Activated CD4-positive, CD25-positive, alpha-beta regulatory T cell treated with anti-CD3 and anti-CD28 coated beads, Interleukin-2, amount 50 U/mL, for 72 hours (primary cell): Measurements from ENCODE around the gene SCAPER.
"Not testable (repeated sequence)": the region's sequence is repeated elsewhere in the genome, so short reads cannot be mapped to it uniquely, and the experiment has no call there.

Experiments
- DNase-seq: peaks from one replicate; pipeline ENCODE4 v3.0.0; 2021

The SCAPER gene

DNA sequence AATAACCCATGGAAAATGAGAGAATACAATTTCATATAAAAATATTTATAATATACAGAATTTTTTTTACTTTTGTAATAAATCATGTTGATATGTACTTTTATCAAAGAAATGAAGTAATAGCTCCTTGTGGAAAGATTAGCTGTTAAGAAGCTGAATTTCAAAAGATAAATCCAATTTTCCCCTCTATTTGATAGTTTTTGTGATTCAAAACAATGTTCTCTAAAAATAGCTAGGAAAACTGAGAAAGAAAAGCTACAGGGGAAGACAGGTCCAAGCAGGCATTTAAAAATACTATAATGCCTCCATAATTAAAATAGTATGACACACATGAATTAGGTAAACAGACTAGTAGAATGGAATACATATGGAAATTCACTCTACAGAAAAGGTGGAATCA is 44.9 kb downstream of the SCAPER start:
- no peak for DNase-seq

DNA sequence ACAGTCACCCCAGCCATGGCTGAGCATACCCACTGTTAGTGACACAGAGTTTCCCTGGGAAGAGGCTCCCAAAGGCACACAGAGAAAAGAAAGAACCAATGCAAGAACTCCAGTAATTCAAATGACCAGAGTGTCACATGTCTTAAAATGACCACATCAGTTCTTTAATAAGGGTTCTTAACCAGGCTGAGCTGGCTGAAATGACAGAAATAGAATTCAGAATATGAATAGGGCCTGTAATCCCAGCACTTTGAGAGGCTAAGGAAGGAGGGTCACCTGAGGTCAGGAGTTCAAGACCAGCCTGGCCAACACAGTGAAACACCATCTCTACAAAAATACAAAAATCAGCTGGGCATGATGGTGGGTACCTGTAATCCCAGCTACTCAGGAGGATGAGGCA is 54.8 kb downstream of the SCAPER start:
- not testable (repeated sequence) for DNase-seq

DNA sequence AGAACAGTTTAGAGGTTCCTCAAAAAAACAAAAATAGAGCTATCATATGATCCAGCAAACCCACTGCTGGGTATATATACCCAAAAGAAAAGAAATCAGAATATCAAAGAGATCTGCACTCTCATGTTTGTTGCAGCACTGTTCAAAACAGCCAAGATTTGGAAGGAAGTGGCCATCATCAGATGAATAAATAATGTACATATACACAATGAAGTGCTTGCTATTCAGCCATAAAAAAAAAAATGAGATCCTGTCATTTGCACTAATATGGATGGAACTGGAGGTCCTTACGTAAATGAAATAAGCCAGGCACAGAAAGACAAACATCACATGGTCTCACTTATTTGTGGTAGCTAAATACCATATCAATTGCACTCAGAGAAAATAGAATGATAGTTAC is 58.4 kb downstream of the SCAPER start:
- DNase-seq: no peak

DNA sequence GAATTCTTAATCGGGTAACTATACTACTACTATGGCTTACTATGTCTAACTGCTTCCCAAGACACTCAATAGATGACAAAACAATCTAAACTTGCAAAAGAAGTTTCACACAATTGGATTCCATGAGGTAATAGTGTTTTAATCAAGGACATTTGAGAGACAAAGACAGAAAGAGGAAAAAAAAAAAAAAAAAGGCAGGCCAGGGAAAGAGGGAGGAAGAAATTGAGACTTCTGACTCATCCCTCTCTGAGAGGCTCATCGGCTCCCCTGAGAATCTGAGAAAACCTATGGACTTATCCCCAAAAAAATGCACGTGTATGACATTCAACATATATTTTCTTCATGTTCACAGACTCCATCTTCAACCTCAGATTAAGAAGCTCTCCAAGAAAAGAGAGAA is 61.0 kb downstream of the SCAPER start:
- no peak for DNase-seq

DNA sequence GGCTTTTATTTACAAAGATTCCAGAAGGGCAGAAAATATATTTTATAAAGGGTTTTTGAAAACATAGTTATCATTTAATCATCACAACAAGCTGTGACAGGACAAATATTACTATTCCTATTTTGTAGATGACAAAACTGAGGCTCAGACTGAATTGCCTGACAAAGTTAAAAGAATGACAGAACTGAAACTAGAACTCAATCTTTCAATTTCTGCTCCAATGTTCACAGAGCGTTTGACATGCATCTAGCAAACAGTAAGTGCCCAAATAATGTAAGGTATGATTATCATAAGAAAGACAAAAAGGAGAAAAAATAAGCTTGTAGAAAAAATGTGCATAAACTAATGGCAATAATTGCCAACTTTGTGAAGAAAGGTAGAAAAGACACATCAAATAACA is 61.9 kb downstream of the SCAPER start:
- DNase-seq: no peak

DNA sequence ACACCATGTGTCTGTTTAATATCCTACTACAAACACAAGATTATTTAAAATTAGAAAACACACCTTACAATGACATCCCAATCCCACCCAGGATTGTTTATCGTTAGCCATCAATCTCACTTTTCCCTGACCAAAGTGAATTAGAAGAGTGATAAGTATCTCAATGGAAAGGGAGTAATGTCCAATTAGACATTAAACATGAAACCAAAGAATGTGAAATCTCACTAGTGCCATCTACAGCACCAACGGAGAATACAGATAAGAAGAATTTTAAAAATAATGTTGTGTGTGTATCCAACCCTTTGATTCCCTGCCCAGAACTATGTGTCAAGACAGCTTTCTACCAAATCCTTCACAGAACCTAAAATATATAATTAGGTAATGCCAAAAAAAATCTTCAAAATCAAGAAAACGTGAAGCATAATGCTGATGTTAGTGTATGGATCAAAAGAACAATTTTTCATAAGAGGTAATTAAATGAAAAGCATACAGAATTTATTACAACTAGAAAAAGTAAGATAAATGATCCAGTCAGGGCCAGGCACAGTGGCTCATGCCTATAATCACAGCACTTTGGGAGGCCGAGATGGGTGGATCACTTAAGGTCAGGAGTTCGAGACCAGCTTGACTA is 64.2 kb downstream of the SCAPER start:
- DNase-seq: no peak

DNA sequence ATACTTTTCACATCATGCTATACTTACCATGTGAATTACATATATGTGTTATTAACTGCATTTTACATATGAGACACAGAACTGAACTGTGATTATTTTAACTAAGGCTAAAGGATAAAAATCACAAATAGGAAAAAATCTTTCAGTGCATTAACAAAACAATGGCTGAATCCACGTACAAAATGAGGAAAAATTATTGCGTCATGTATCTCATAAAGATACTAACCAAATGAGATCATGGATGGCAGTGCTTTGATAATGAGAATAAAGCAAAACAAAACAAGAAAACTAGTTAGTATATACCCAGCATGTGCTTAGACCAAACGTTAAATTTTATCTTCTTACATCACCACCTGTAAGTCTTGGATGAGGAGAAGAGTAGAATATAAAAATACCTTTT is 66.0 kb downstream of the SCAPER start:
- DNase-seq: no peak

DNA sequence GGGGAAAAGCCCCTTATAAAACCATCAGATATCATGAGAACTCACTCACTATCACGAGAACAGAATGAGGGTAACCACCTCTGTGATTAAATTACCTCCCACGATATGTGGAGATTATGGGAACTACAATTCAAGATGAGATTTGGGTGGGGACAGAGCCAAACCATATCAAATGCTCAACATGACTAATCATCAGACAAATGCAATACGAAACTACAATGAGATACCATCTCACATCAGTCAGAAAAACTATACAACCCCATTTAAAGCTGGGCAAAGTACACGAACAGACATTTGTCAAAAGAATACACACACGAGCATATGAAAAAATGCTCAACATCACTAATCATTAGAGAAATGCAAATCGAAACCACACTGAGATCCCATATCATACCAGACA is 67.7 kb downstream of the SCAPER start:
- no peak for DNase-seq

DNA sequence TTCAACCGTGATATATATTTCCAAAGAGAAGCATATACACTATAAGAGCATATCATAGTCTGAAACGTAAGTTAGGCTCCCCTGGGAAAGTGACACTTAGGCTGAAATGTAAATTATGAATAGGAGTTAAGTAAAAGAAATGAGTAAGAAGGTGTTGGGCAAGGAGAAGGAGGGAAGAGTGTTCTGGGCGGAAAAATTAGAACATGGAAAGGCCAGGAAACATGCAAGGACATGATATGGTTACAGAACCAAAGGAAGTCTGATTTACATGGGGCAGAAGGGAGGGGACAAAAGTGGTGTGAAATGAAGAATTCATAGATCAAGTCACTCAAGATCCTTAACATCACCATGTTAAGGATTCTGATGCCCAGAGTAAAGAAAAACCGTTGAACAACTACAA is 75.2 kb downstream of the SCAPER start:
- DNase-seq: no peak

DNA sequence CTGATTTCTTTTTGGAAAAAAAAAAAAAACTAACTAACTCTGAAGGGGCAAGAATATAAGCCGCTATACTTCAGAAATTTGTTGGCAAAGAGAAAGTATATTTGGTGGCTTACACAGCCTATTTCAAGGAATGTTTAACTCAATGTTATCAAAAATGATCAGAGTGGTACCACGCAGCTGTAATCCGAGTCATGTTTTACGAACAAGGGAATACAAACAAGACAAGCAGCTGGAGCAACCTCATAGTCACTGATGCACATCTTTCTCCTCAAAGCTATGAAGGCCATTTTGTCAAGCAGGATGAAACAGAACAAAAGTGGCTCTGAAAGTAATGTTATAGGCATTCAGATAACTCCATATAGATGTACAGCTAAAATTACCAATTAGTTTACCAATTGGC is 81.2 kb downstream of the SCAPER start:
- DNase-seq: no peak

DNA sequence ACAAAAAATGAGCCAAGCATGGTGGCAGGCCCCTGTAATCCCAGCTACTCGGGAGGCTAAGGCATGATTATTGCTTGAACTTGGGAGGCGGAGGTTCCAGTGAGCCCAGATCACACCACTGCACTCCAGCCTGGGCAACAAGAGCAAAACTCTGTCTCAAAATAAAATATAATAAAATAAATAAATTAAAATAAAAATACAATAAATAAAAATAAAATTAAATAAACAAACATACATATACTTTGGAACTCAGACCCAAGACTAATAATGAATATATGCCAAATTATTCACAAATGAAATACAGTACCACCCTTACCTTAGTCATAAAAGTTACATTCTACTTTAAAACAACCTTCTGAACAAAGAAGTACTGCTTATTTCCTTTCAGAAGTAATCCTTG is 81.8 kb downstream of the SCAPER start:
- DNase-seq: no peak

DNA sequence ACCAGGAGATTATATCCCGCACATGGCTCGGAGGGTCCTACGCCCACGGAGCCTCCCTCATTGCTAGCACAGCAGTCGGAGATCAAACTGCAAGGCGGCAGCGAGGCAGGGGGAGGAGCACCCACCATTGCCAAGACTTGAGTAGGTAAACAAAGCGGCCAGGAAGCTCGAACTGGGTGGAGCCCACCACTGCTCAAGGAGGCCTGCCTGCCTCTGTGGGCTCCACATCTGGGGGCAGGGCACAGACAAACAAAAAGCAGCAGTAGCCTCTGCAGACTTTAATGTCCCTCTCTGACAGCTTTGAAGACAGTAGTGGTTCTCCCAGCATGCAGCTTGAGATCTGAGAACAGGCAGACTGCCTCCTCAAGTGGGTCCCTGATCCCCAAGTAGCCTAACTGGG is 86.2 kb downstream of the SCAPER start:
- DNase-seq: not testable (repeated sequence)

DNA sequence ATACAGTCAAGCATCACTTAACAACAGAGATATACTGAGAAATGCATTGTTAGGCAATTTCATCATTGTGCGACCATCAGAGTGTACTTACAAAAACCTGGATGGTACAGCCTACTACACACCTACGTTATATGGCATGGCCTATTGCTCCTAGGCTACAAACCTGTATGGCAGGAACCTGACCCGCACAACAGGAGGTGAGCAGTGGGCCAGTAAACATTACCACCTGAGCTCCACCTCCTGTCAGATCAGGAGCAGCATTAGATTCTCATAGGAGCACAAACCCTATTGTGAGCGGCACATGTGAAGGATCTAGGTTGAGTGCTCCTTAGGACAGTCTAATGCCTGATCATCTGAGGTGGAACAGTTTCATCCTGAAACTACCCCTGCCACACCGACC is 89.7 kb downstream of the SCAPER start:
- no peak for DNase-seq

DNA sequence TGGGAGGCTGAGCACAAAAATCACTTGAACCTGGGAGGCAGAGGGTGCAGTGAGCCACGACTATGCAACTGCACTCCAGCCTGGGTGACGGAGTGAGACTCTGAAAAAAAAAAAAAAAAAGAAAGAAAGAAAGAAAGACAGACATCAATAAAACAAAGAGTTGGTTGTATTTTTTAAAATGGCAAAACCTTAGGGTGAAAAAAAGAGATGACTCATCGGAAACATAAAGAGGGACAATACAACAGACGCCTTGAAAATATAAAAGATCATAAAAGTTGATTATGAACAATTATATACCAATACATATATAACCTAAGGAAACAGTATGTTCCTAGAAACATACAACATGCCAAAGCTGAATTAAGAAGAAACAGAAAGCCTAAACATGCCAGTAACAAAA is 92.8 kb downstream of the SCAPER start:
- DNase-seq: no peak

DNA sequence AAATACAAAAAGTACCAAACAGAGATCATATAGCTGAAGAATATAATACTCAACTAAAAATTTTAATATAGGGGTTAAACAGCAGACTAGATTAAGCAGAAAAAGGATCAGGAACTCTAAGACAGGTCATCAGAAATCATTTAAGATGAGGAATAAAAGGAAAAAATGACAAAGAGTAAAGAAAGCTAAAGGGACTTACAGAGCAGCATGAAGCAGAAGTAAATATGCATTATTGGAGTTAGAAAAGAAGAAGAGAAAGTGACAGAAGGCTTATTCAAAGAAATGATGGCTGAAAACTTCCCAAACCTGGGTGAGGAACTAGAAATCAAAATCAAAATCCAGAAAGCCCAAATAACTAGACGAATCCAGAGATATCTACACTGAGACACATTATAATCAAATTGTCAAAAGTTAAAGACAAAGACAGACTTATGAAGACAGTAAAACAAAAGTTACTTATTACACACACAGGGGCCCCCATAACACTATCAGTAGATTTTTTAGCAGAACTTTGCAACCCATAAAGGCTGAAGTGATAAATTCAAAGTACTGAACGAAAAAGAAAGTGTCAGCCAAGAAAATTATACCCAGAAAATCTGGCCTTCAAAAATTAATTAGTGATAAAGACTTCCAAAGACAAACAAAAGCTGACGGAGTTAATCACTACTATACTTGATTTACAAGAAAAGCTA is 95.6 kb downstream of the SCAPER start:
- DNase-seq: no peak

DNA sequence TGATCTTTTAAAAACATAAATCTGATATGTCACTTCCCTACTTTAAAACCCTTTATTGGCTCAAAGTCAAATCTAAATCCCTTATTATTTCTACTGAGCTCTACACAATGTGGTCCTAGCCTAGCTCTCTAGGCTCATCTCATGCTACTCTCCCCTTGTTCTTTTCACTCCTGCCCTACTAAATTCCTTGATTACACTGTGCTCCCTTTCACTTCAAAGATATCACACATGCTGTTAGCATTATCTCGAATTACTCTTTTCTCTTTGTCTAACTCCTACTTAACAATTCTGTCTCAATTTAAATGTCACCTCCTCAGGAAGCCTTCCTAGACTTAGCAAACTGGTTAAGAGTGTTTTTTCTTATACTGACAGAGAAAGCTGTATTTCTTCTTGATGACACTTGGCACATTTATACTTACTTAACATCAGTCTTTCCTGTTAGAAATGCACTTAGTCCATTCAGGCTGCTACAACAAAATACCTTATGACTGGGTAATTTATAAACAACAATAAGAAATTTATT is 102.0 kb downstream of the SCAPER start:
- DNase-seq: no peak

DNA sequence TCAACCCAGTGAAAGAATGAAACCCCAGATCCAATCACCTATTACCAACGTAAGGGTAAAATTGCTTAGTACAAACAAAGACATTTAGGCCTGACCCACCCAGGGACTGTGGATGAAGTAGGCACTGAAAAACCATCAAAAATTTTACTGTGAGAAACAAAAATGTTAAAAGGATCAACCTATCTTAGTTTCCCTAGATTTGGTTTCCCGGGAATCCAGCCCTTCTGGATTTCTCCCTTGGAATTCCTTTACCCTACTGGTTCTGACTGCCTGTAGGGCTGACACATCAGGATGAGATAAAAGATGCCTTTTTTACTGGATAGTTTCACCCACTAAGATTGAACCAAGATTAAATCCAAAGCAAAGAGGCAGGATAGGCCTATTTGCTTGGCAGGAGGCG is 102.7 kb downstream of the SCAPER start:
- DNase-seq: no peak

DNA sequence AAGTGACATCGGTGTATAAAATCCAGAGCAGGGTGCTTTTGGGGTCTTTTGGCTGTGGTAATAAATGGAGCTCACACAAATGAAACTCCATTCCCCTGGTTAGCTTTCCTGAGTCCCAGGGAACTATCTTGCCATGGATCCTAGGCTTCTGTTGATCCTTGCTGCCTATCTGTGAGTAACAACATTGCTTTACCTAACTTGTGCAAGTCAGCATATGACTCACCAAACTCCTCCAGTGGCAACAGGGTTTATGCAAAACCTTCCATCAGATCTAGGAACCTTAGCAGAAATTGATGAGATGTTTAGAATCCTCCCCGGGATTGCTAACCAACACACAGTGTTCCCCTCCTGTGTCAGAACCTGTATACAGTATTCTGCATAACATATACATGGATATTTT is 105.4 kb downstream of the SCAPER start:
- no peak for DNase-seq

DNA sequence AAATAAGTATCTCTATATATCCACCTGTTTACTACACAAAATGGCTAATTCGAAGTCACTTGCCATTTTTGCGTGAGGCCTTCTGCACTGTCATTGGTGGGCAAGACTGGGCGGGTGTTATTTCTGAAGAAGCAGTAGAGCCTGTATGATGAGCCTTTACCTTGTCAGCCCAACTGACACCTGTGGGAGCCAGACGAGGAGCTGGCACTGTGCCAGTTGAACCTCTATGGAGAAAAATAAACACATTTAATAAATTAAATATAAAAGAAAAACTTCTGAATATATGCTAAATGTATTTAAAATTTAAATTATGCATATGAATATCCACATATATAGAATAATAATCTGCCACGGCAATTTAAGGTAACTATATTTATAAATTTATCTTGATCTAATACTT is 109.9 kb downstream of the SCAPER start:
- no peak for DNase-seq

DNA sequence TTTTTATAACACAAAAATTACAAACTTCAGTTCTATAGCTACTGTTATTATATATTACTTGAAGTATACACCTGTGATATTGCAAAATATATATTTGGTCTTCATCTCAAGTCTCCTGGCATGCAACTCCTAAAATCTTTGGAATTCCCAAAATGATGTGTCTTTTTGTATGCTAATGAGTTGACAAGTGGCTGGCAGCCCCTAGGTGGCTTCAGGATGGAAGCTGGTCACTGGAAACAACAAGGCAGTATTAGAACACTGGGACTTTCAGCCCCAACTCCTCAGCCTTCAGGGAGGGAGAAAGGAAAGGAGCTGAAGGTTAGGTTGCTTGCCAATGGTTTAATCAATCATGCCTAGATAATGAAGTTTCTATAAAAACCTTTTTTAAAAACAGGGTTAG is 112.0 kb downstream of the SCAPER start:
- DNase-seq: no peak

DNA sequence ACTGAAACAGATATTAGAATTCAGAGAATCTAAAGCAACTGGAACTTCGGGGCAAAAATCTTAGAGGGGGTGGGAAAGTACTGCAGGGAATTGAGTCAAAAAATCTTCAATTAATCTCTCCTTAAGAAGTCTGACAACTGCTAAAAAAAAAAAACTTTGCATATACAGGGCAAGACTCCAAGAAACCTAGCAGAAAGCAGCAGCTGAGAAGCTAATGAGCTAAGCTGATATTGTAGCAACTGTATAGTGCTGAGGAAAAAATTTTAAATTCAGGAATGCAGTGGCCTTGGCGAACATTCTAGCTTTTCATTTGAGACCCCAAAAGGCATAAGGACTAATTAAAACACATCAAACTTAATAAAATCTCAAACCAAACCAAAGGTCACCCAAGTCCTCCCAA is 113.6 kb downstream of the SCAPER start:
- DNase-seq: no peak

DNA sequence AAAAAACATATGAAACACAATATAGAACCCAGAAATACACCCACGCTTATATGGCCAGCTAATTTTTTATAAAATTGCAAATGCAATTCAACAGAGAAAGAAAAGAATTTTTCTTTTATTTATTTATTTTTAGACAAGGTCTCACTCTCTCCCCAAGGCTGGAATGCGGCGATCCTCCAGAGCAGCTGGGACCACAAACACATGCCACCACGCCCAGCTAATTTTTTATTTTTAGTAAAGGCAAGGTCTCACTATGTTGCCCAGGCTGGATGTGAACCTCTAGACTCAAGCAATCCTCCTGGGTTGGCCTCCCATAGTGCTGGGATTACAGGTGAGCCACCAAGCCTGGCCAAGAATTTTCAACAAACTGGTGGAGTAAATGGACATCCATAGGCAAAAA is 117.9 kb downstream of the SCAPER start:
- no peak for DNase-seq

DNA sequence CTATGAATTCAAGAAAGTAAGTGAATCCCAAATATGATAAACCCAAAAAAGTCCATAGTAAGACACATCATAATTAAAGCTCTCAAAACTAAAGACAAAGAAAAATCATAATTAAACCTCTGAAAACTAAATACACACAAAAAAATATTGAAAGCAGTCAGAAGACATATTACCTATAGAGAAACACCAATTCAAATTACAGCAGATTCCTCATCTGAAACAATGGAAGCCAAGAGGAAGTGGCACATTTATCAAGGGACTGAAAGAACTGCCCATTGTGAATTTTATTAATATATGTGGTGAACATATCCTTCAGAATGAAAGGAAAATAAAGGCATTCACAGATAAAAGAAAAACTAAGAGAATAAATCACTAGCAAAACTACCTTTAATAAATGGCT is 128.2 kb downstream of the SCAPER start:
- DNase-seq: no peak

DNA sequence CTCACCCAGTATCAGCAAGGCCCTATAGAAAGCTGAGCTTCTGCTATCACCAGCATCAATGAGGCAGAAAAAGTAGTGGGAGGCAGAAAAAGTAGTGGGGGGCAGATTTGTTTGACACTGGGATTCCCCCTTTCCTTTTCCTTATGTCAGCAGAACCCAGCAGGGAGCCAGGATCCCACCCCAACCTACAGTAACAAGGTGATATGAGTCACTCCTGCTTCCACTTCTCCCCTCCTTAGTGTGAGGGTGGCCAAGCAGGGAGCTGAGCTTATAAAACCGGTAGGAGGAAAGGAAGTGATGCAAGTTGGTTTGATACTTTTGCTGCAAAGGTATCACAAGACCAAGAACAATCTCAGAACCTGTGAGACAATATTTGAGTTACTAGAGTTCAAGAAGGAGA is 128.7 kb downstream of the SCAPER start:
- no peak for DNase-seq

DNA sequence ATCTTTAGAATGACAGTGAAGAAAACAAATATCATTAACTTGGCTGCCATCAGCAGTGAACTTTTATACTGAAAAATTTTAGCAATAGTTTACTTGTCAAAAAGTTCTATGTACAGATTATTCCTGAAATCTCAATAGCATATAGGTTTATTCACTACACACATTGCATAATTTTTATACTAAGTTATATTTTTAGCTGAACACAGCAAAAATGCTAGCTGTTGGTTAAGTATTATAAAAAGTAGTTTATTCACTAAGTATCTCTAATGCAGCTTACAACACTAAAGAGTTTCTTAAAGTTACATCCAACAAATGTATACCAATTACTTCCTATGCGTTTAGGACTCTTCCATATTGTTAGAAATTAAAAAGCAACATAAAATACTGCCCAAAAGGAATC is 131.9 kb downstream of the SCAPER start:
- DNase-seq: no peak
